SIG-M5 treated with dmso at 0.1 percent for 504 hours (cell line): ENCODE results near the gene SYNM.

Experiments used
- DNase-seq: peaks from one replicate; lab custom pipeline; 2025; ENCODE audit not compliant: unreplicated experiment; lab: John Stamatoyannopoulos, UW

The SYNM gene

DNA sequence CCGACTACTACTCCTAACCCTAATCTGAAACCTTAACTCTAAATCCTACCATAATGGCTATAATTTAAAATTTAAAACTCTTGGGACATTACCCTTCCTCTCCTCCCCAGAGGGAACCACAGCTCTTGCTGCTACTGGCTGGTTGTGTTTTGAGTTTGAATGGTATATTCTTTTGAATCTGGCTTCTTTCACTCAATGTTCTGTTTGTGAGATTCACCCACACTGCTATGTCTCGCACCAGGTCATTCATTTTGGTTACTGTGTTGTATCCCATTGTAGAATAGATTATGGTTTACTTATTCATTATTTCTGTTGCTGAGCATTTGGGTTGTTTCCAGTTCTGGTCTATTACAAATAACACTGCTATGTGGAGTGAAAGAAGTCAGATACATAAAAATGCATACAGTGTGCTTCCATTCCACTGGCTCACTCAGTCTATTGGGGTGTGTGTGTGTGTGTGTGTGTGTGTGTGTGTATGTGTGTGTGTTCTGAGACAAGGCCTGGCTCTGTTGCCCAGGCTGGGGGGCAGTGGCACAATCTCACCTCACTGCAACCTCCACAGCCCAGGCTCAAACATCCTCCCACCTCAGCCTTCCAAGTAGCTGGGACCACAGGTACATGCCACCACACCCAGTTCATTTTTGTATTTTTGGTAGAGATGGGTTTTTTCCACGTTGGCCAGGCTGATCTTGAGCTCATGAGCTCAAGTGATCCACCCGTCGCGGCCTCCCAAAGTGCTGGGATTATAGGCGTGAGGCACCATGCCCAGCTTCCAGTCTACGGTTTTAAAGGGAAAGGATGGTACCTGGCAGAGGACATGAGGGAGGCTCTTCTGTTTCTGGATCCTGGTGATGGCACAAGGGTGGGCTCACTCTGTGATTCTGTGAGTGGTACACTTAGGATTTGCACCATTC is 19.2 kb upstream of the SYNM start:
- DNase-seq: no peak

DNA sequence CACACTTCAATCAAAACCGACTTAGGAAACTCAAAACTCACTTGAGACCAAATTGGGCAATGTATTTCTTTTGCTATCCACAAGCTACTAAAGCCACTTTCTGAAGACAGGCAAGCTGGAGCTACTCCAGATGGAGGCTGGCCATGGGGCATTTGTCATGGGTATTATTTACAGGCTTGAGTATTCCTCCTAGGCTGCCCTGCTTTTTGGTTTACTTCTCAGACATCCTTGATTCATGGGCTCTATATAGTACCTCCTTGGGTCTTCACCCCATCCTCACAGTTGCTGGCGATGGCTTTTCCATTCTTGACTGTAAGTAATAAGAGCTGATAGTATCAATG is 18.6 kb upstream of the SYNM start:
- DNase-seq: no peak

DNA sequence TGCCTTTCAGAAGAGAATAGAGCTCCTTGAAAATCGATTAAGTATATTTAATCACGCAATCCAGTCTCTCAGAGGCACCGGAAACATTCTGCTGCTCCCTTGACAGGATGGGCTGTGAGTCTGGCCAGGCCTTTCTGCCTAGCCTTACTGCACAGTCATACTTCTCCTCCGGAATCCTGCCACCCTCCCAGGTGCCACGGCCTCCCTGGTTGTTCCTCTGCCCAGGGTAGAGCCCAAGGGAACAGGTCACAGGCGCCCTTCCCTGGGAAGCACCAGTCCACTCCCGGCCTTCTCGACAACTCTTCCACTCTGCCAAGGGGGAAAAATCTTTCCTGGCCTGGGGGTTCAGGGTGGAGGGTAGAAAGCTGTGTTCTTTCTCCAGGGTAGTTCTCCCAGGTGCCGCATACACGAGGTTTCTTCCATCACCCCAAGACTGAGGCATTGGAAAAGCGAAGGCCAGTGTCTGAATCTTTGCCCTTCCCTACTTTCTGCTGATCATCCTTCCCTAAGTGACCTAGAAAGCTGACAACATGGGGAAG is 17.4 kb upstream of the SYNM start:
- DNase-seq: no peak

DNA sequence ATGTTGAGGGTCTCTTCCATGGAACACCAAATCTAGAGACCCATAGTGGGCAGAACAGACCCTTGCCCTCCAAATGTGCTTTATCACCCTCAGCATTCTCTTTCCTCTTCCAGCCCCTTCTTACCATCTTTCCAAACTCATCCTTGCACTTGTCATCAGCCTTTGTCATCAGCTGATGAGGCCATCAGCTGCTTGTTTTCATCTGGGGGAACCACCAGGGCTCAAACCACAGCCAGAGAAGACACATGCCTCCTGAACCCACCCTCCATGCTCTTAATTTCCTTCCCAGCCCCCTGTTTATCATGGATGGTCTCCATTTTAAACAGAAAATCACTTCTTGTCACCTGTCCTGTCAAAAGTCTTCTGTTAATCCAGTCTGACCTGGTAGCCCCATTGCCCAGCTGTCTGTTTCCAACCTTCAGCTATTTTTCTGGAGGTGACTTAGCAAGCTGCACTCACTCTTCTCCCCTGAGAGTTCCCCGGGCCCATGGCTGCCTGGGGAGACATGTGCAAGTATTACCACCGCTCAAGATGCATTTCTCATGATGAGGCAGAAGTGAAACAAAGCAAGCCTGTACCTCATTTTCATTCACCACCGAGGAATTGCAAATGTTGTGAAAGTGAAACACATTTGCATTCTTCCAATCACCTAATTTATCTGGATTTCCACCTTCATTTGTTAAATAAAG is 14.7 kb upstream of the SYNM start:
- peak; percentile 30 for DNase-seq

DNA sequence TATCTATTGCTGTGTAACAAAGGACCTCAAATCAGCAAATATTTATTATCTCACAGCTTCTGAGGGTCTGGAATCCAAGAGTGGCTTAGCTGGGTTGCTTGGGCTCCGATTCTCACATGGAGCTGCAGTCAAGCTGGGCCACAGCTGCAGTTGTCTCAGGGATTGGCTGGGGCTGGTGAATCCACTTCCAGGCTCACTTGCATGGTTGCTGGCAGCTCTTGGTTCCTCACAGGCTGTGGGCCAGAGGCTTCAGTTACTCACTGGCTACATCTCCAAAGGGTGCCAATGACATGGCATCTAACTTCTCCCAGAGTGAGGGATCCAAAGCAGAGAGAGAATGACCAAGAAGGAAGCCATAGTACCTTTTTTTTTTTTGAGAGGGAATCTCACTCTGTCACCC is 13.9 kb upstream of the SYNM start:
- DNase-seq: no peak

DNA sequence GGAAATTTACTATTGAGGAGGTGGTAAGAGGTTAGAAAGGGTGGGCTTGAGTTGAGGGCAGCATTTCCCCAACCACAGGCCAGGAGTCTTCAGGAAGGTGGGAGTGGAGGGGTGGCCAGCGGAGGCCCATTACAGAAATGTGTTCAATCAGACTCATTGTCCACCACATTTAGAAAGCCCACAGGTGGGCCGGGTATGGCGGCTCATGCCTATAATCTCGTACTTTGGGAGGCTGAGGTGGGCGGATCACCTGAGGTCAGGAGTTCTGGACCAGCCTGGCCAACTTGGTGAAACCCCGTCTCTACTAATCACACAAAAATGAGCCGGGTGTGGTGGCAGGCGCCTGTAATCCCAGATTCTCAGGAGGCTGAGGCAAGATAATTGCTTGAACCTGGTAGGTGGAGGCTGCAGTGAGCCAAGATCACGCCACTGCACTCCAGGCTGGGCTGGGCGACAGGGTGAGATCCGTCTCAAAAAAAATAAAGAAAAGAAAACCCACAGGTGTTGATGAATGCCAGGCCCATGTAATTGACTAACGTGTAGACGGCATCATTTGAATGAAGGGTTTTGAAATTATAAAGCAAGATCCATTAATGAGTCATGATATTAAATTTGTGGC is 12.2 kb upstream of the SYNM start:
- DNase-seq: no peak

DNA sequence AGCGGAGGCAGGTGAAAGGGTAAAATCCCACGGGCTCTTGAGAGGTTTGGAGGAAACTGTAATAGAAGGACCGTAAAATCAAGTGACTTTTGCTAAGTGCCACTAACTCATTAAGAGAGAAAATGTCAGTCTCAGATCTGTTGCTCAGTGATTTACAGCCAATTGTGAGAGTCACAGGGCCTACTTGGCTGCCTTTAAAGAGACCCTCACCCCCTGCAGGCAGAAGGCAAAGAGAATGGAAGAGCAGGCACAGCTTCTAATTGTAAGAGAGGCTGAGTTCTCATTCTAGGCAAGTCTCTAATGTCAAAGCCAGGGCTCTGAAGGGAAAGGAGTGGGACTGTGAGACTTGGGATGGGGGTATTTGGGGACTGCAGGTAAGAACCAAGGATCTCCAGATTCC is 9.3 kb upstream of the SYNM start:
- DNase-seq: no peak

DNA sequence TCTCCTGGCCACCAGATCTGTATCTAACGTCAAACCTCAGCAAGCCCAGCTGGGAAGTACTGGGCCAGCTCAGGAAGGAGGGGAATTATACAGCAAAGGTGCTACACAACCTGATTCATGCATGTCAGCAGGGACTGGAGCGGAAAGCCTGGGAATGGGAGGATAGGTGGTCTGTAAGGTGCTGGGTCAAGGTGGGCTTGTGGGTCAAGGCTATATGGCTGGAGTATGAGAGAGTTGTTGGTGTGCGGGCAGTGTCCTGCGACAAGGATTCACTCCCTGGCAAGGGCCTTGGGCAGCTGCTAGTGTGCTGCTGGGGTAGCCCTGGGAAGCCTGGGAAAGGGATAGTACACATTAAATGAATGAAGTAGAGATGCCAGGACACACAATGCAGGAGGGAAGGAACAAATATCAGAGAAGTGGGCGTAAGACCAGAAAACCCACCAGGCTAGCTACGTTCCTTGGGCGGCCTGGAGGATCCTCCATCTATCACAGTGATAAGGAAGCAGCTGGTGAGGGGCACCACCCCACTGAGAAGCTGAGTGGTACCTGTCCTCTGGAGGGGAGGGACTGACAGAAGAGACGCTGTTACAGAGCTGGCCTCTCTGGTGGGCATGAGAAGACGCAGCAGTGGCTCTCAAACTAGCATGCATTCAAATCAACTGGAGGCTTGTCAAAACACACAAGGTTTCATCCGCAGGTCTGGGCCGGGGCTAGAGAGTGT is 8.5 kb upstream of the SYNM start:
- no peak for DNase-seq

DNA sequence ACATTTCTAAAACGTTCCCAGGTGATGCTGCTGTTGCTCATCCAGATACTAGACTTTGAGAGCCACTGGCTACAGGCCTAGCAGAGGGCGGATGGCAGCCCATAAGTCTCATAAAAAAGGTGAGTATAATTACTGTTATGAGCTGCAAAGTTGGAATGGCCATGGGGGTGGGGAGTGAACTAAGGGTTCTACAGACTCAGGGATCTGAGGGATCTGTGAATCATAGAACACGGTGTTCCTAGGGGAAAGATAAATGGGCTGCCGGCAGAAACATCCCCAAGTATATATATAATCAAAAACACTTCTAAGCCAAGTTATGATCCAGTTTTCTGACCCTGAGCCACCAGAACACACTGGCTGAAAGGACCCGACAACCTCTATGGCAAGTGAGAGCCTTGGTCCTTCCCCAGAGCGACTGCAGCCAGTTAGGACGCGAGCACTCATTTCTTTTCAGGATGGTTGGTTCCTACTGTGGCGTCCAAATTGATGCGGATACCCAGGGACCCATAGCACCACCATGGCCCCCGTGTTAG is 7.9 kb upstream of the SYNM start:
- DNase-seq: no peak

DNA sequence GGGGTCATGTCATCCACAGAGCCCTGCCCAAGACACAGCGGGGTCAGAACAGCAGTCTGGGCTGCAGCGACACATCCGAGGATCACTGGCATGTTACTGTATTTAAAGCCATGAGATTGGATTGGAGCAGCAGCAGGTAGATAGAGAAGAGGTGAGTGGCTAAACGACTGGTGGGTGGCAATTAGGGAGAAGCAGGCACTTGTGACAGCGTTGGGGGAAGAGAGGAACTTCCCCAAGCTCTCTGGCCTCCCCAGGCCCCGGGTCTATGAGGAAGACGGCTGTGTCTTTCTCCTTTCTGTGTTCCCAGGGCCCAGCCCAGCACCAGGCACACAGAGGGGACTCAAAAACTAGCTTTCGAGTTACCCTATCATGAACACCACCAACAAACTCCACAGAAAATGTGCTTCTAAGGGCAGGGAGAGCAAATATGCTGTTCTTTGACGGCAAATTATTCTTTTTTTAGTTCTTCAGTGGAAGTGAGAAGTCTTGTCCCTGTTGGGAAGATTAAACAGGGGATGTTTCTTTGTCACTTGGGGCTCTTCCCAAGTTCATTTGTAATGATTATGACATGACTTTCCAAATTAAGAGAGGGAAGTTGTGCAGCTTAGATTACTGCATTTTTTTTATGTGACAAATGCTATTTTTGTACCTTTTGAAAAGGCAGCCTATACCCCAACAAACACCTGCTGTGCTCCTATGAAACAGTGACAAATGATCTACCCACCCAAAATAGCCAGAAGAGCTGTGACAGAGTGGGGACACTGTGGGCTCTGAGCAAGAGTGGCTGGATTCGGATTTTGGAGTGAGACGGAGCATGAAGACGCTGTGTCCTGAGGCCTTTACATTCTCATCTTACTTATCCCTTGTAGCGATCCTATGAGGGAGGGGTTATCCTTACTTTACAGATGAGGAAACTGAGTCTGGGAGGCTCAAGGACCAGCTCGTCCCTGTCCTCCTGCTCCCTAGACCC is 7.2 kb upstream of the SYNM start:
- no peak for DNase-seq

DNA sequence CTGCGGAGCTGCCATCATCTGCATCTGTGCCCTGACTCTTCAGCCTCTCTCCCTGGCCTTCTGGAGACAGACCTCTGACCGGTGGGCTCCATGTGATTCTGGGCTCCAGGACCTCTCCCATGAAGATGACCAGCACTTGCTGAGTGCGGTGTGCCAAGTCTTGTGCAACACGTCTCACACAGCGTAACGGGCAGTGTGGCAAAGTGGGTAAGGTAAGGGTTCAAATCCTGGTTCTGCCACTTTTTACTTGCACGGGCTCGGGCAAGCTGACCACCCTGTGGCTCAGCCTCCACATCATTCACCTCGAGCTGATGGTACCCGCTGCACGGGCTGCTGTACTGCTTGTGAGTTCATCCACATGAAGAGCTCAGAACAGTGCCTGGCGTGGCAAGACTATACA is 6.5 kb upstream of the SYNM start:
- no peak for DNase-seq

DNA sequence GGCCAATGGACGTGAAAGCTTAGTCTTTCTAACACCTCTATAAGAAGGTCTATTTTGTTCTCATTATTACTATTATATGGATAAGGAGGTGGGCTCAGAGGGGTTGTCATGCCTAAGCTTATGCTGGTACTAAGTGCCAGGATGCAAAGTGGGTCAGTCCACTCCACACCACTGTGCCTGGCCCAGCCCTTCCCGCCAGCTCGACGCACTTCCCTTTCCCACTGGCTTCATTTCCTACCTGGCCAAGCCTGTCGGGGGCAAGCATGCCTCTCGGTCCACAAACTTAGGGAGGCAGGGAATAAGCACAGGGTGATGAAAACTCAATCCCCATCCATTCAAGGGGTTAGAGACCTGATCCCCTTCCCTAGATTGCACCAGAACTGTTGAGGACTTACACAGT is 5.9 kb upstream of the SYNM start:
- DNase-seq: no peak

DNA sequence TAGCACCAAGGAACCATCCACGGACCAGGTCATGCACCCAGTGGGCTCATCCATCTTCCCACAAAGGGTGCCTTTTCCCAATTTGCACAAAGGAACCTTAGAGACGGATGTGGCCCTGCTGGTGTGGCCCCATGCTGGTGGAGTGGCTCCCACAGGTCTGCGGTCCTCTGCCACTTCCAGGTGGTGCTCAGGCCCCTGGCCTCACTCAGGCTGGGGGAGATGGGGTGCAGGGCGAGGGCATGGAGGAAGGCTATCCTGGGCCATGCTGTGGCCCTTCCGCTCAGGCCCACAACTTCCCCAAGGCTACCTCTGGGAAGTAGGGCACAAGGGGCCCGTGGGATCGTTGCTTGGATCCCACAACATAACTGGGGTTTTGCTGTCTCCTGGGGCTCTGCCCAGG is 5.2 kb upstream of the SYNM start:
- DNase-seq: no peak

DNA sequence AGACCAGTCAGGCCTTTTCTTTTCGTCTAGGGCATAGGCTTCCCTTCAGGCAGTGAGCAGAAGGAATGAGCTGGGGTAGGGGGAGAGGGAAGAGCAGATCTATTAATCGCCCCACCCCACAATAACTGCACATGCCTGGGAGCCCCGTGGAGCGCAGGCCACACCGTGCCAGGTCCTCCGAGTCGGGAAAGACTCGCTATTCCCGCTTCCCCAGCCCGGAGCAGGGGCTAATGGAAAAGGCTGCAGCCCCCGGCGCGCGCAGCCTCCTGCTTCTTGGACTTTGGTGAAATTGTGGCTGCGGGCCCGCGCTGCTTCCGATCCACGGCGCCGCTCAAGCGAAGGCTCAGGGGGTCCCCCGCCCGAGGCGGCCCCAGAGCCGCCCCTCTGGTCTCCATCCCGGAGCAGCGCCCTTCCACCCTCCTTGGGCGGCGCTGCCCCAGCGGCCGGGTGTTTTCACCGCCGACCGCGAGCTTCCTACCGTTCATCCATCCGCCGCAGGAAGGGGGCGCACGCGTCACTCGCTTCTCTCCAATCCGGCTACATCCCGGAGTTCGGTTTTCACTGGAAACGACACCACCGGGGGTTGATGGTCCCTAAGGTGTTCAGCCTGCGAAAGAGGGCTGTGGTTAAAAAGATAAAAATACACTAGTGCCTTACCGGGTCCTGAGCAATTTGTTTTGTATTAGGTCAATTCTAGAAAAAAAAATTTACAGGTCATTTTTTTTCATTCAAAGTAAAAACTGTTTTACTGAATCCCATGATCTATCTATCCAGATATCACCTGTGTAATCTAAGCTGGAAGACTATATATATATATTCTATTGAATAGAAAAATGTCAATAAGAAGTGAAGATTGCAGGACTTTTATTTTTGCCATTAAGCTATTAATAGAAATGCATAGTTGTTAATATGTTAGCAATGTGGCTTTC is 4.4 kb upstream of the SYNM start:
- peak; percentile 22 for DNase-seq

DNA sequence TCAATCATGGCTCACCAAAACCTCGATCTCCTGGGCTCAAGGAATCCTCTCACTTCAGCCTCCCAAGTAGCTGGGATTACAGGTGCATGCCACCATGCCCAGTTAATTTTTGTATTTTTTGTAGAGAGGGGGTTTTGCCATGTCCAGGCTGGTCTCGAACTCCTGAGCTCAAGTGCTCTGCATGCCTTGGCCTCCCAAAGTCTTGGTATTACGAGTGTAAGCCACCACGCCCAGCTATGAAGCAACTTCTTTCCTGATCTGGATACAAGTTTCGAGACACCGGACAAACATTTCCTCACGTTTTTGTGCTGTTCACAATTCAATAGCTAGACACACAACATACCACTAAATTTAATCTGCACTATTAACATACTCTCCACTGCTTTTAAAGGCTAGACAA is 3.4 kb upstream of the SYNM start:
- DNase-seq: no peak

DNA sequence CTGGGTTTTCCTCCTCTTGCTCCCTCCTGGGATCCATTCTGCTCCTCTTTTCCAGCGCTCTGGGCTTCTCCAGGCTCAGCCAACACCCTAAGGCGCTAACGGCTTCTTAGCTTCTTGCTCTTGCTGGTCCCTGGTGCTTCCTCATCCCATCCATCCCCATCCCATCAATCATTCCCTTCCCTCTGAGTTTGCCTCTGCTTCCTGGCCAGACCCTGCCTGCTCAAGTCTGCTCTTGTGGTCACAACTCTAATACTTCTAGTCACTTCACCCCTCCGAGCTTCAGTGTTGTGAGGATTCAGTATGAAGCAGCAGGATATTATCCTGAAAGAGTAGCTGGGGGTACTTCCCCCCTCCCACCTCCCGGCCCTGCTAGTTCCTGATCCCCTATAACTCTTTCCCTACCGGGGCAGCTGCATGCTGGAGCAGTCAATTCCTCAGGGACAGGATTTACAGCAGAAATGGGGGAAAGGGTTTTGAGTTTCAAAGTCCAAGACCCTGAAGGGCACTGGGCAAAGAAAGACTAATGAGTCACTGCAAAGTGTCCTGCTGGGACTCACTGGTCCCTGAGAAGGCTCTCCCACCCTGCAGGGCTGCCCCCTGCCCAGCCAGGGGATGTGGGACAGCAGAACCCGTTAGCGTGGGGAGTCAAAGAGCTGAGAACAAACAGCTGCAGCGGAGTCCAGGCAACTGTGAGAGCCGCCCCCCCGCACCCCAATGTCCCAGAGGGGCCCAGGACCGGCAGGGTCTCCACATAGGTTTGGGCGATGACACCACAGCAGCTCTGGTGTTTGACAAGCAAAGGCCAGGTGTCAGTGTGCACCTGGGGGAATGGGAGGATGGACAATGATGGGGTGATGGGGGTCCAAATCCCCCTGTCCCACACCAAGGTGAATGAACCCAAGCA is 2.3 kb upstream of the SYNM start:
- DNase-seq: no peak

DNA sequence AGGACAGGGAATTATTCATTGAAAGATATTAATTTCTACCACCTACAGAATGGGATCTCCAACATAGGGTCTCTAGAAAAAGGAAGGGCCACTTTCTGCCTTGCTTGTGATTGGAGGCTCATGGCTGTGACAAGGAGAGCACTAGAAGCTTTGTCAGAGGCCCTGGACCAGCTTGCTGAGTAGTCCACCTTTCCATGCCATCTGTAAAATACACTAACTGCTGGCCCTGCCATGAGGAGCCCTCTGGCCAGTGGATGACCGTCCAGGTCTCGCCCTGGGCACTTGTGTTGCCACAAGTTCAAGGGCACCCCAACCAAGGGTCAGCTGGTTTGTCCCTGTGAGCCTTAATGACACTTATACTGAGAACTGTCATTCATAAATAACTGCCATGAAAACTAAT is 1.6 kb upstream of the SYNM start:
- no peak for DNase-seq
